GM12872 (cell line): ENCODE results near the gene WAC.

ENCODE experiments used
- CTCF ChIP-seq: IDR thresholded peaks from 3 replicates; pipeline ENCODE4 v1.5.1; 2011; ENCODE audit warnings: low read depth, mild to moderate bottlenecking, low read length, moderate library complexity; ENCODE audit not compliant: insufficient read depth

Gene WAC

GRCh38 chr10:28520346-28520745 is 12.6 kb upstream of the WAC start:
- TF ChIP-seq CTCF, result no peak

- TF ChIP-seq CTCF, result no peak
These were observed 9.1 kb upstream of the WAC start for GRCh38 chr10:28523725-28524252.

- no peak for TF ChIP-seq CTCF
These were observed 2.2 kb upstream of the WAC start for GRCh38 chr10:28530751-28531150.

- TF ChIP-seq CTCF, result no peak
These were observed 257 bp downstream of the WAC start for GRCh38 chr10:28533186-28533564.

GRCh38 chr10:28533571-28534304 is 820 bp downstream of the WAC start:
- no peak for TF ChIP-seq CTCF

- no peak for TF ChIP-seq CTCF
These were observed 2.9 kb downstream of the WAC start for GRCh38 chr10:28535846-28536245.

GRCh38 chr10:28538595-28538994 is 5.7 kb downstream of the WAC start:
- no peak for TF ChIP-seq CTCF
